ENCODE measurements around the gene ARHGAP45. TPM values are rescaled to one million over a fixed set of nuclear protein-coding genes. Genes with fewer than 3 reads are reported as not detected.
"Not testable (repeated sequence)": the region's sequence is repeated elsewhere in the genome, so short reads cannot be mapped to it uniquely, and the experiment has no call there.

The ARHGAP45 gene
- total and polyA plus RNA-seq, 12 donors = 1.9 to 27.4 (median 4.3) TPM

GRCh38 chr19:1128106-1128505 lies 61.1 kb downstream of the ARHGAP45 start:
- Histone ChIP-seq H3K27ac (peak overlapping the region in 1 of 10 donors; percentile 14), H3K4me3 (no peak overlapping the region), H3K36me3 (peaks cover 3 to 77% (median 17%) of the 10 kb centered on the region in 9 donors), H3K4me1 (peaks cover 13 to 68% (median 28%) of the 10 kb centered on the region in 9 donors), H3K27me3 (no peaks in the 10 kb centered on the region), H3K9me3 (no peaks in the 10 kb centered on the region)
- DNase-seq (no peak), ATAC-seq (no peak)
- TF ChIP-seq CTCF (IDR thresholded peaks at IDR 0.05) = no peak
- intact Hi-C loops (cut with DNase I) = loop anchor here in 1 of 10 donors (10.0 kb wide), 1 partner anchor 47 kb away; the partner anchor contains the start of gene SBNO2
- WGBS, 2 donors = 94 to 97% methylated on average over 17 of the region's 17 CpGs

- not testable (repeated sequence) for H3K27ac ChIP-seq, DNase-seq, H3K9me3 ChIP-seq, ATAC-seq, H3K27me3 ChIP-seq, H3K4me3 ChIP-seq
- H3K4me1 ChIP-seq = peaks cover 13 to 73% (median 31%) of the 10 kb centered on the region in 9 donors
- intact Hi-C loops (cut with DNase I) = loop anchor here in 1 of 10 donors (10.0 kb wide), 1 partner anchor 46 kb away; the partner anchor contains the start of gene SBNO2
- WGBS, 2 donors = 96 to 98% methylated on average over 7 of the region's 7 CpGs
- H3K36me3 ChIP-seq = peaks cover 0 to 67% (median 12%) of the 10 kb centered on the region in 9 donors
Measured at GRCh38 chr19:1129084-1129483, 62.1 kb downstream of the ARHGAP45 start.

DNA sequence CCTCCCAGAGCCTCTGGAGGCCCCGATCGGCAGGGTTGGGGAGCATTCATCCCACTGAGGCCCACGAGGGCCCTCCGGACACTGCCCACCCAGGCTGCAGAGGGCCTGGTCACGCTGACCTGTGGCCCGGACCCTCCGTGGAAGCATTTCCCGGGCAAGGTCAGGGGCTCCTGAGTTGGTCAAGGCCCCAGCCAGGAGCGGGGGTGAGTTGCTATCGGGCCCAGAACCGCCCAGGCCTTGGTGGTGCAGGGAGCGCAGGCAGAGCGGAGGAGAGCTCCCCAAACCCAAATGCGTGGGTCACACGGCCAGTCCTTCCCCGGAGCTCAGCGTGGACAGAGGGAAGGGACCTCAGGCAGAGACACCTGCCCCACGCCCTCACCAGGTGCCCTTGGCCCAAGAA lies 62.6 kb downstream of the ARHGAP45 start:
- Histone ChIP-seq H3K9me3 (no peaks in the 10 kb centered on the region), H3K4me3 (peak overlapping the region in 1 of 10 donors; percentile 74), H3K36me3 (peaks cover 0 to 63% (median 10%) of the 10 kb centered on the region in 9 donors), H3K4me1 (peaks cover 13 to 73% (median 31%) of the 10 kb centered on the region in 9 donors), H3K27ac (peak overlapping the region in 1 of 10 donors; percentile 96), H3K27me3 (no peaks in the 10 kb centered on the region)
- TF ChIP-seq CTCF (IDR thresholded peaks at IDR 0.05) = no peak
- intact Hi-C loops (cut with DNase I) = loop anchor here in 1 of 10 donors (10.0 kb wide), 1 partner anchor 45 kb away; the partner anchor contains the start of gene SBNO2
- WGBS, 2 donors = 95 to 98% methylated on average over 18 of the region's 18 CpGs
- DNase-seq (no peak), ATAC-seq (no peak)

DNA sequence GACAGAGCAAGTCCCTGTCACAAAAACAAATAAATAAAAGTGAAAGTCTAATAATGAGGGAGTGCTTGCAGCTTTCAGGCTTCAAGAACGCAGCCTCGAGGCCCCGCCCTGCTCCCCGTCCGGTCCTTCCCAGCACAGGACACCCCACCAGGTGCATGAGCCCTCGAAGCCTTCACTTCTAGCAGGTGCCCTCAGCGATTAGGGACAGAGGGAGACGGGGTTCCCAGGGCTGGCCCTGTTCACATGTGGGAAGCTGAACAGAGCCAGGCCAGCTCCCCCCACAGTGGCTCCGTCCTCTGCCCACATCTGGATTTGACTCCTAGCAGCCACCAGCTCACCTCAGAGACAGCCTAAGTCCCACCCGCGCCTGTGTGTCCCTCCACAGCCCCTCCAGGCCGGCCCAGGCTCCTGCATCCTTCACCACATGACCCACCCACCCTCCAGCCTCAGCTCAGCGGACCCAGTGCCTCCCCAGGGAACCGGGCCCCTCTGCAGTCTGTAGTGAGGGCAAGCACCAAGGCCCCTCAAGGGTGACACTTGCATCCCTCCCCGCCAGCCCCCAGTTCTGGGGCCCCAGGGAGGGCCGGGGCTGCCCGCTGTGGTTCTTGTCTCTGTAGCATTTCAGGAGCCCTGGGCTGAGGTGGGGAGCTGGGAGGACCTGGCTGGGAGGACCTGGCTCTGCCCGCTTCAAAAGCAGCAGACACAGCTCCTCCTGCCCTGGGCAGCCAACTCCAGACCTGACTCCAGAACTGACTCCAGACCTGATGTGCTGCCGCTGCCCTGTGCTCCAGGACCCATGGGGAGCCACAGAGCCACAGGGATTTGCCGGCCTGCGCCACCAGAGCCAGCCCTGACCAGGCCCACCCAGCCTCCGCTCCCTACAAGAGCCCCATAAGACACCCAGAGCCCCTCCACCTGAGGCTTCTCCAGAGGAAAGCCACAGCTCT lies 64.1 kb downstream of the ARHGAP45 start:
- ATAC-seq (peak in 5 of 8 donors; percentile 0 to 9 (median 5)), DNase-seq (no peak)
- H3K4me3 ChIP-seq = peak overlapping the region; percentile 54 to 88 (median 76)
- WGBS, 2 donors = 66 to 77% methylated on average over 22 of the region's 22 CpGs
- no peaks in the 10 kb centered on the region for H3K27me3 ChIP-seq
- peaks cover 13 to 84% (median 35%) of the 10 kb centered on the region in 9 donors for H3K4me1 ChIP-seq
- TF ChIP-seq CTCF (IDR thresholded peaks at IDR 0.05) = no peak
- peak overlapping the region; percentile 82 to 98 (median 92) for H3K27ac ChIP-seq
- H3K36me3 ChIP-seq = peaks cover 0 to 55% (median 9%) of the 10 kb centered on the region in 9 donors
- H3K9me3 ChIP-seq = no peaks in the 10 kb centered on the region
- intact Hi-C loops (cut with DNase I) = loop anchor here in 5 of 10 donors (5.0 kb wide), 2 partner anchors 41 to 61 kb away; partner anchors contain the start of gene SBNO2 (in 5 of the 5)

Measured in heart right ventricle (tissue), 16 donors.